Spleen (tissue), 11 donors: ENCODE measurements around the gene TRAPPC12. TPM values are rescaled to one million over a fixed set of nuclear protein-coding genes. Genes with fewer than 3 reads are reported as not detected.

Experiments
- DNase-seq: peaks from one replicate; pipeline ENCODE4 v3.0.0-alpha.2; 2020
- H3K27ac ChIP-seq, 8 donors: fragments of 200-600 bp; sonication (generic) in 7 of 8; 1 replicate in 4 of 8; 2 replicates in 4 of 8; pipeline versions ENCODE4 v1.5.0 to v1.8.0; 2016 to 2021; ENCODE audit warnings: inconsistent platforms in 4 of 8, mild to moderate bottlenecking in 4 of 8, moderate library complexity in 1 of 8
- H3K27me3 ChIP-seq, 7 donors: fragments of 200-600 bp; sonication (generic) in 6 of 7; replicated peaks in 1 of 7; 1 replicate in 4 of 7; 2 replicates in 3 of 7; pipeline versions ENCODE4 v1.5.0 to v1.8.0; 2016 to 2021; ENCODE audit warnings: inconsistent platforms in 3 of 7, mild to moderate bottlenecking in 1 of 7
- H3K36me3 ChIP-seq, 6 donors: fragments of 200-600 bp; sonication (generic) in 5 of 6; 1 replicate in 4 of 6; 2 replicates in 2 of 6; pipeline versions ENCODE4 v1.5.0 to v1.8.0; 2016 to 2021; ENCODE audit warnings: inconsistent platforms in 2 of 6
- H3K4me1 ChIP-seq, 6 donors: fragments of 200-600 bp; sonication (generic) in 5 of 6; 1 replicate in 3 of 6; 2 replicates in 3 of 6; pipeline versions ENCODE4 v1.5.0 to v1.8.0; 2016 to 2021; ENCODE audit warnings: inconsistent platforms in 3 of 6
- H3K4me3 ChIP-seq, 8 donors: fragments of 200-600 bp; sonication (generic) in 7 of 8; 1 replicate in 4 of 8; 2 replicates in 4 of 8; pipeline versions ENCODE4 v1.5.0 to v1.8.0; 2016 to 2021; ENCODE audit warnings: inconsistent platforms in 4 of 8, mild to moderate bottlenecking in 4 of 8, moderate library complexity in 2 of 8
- H3K9me3 ChIP-seq, 8 donors: fragments of 200-600 bp; sonication (generic) in 7 of 8; 1 replicate in 4 of 8; 2 replicates in 4 of 8; pipeline versions ENCODE4 v1.5.0 to v1.8.0; 2016 to 2021; ENCODE audit warnings: inconsistent platforms in 4 of 8
- CTCF ChIP-seq, 11 experiments: fragments of 200-600 bp in 7 of 11; fragments of 450-650 bp in 4 of 11; sonication (generic) in 4 of 11; IDR thresholded peaks in 8 of 11; conservative IDR thresholded peaks in 3 of 11; 1 replicate in 7 of 11; 2 replicates in 4 of 11; pipeline versions ENCODE4 v1.4.0 to v1.8.0; 2016 to 2021; ENCODE audit warnings: antibody characterized with exemption in 11 of 11, inconsistent platforms in 4 of 11, mild to moderate bottlenecking in 1 of 11
- POLR2A ChIP-seq, 3 donors: fragments of 450-650 bp; IDR thresholded peaks; one replicate each; pipeline ENCODE4 v1.5.1; 2017; ENCODE audit warnings: antibody characterized with exemption in 3 of 3, mild to moderate bottlenecking in 1 of 3
- POLR2AphosphoS5 ChIP-seq, 3 donors: sonication (generic); formaldehyde crosslinking; IDR thresholded peaks; one replicate each; pipeline ENCODE4 v1.5.1; 2017; ENCODE audit warnings: antibody characterized with exemption in 3 of 3
- WGBS, 5 donors: extraction: QIAGEN DNeasy Blood & Tissue Kit in 3 of 5; methylation state at CpG; one replicate each; pipeline versions ENCODE4 v1.1.5 to v1.1.7; 2013 to 2018; 5-methylcytosine and 5-hydroxymethylcytosine counted together
- intact Hi-C: fragments of 100-400 bp; cut with DNase I; formaldehyde crosslinking; loops from one replicate; pipeline ENCODE4 v1.15.0; 2023; ENCODE audit warnings: low total_unique reads
- polyA plus RNA-seq, 3 donors: library from polyadenylated mRNA; stranded (reverse); fragments of 200-250 nt; gene quantifications; one replicate each; pipeline ENCODE4 v1.2.1, GENCODE V29; 2013
- total RNA-seq, 7 donors: library from RNA; depleted of rRNA in 3 of 7; stranded (reverse); fragments of >200 nt in 3 of 7; fragmentation: NEBNext Ultra II Directional in 4 of 7; extraction: Animal tissue kit (Norgen Biotek cat#: 25700) in 4 of 7; gene quantifications; one replicate each; pipeline versions ENCODE4 v1.1.0 to v1.2.1, GENCODE V29; 2016 to 2021
- donor health status: healthy with polysubstance abuse.
- donor health status: DM: no; HTN: no; CAD: no; lungs with moderate emphysema.
- donor health status: DM: no; HTN: no; CAD: no.
- donor health status: Bipolar disorder and iron deficiency.
- donor health status: healthy.
- donor health status: DM: no; HTN: no; CAD: no.
- donor health status: DM: yes; HTN: yes; CAD: no.

The TRAPPC12 gene
- total and polyA plus RNA-seq, 10 donors, result 70.2 to 132 (median 97.1) TPM

GRCh38 chr2:3426615-3427014 lies 47.1 kb downstream of the TRAPPC12 start:
- Histone ChIP-seq H3K27me3 (no peaks in the 10 kb centered on the region), H3K4me3 (no peak overlapping the region), H3K9me3 (no peaks in the 10 kb centered on the region), H3K27ac (peak overlapping the region in 1 of 8 donors; percentile 36), H3K4me1 (peaks cover 0 to 5% (median 0%) of the 10 kb centered on the region in 6 donors), H3K36me3 (peaks cover 0 to 100% (median 70%) of the 10 kb centered on the region in 6 donors)
- DNase-seq, result no peak
- no peak for TF ChIP-seq CTCF (IDR thresholded peaks at IDR 0.05 in 8 of 11, conservative IDR thresholded peaks at IDR 0.05 in 3 of 11)
- TF ChIP-seq POLR2AphosphoS5 (IDR thresholded peaks at IDR 0.05), result no peak
- TF ChIP-seq POLR2A (IDR thresholded peaks at IDR 0.05), result no peak
- intact Hi-C loops, result no loop called here
- WGBS, 5 donors, result 96 to 98% (median 97%) methylated on average over 14 of the region's 14 CpGs

GRCh38 chr2:3427272-3427671 lies 47.8 kb downstream of the TRAPPC12 start:
- Histone ChIP-seq H3K36me3 (peaks cover 0 to 100% (median 64%) of the 10 kb centered on the region in 6 donors), H3K4me1 (peaks cover 0 to 9% (median 0%) of the 10 kb centered on the region in 6 donors), H3K9me3 (no peaks in the 10 kb centered on the region), H3K27me3 (no peaks in the 10 kb centered on the region), H3K4me3 (no peak overlapping the region), H3K27ac (peak overlapping the region in 2 of 8 donors; percentile 5 to 36)
- no peak for TF ChIP-seq POLR2AphosphoS5 (IDR thresholded peaks at IDR 0.05)
- DNase-seq, result no peak
- WGBS, 5 donors, result 78 to 92% (median 87%) methylated on average over 6 of the region's 6 CpGs
- intact Hi-C loops, result no loop called here

- TF ChIP-seq CTCF (IDR thresholded peaks at IDR 0.05 in 8 of 11, conservative IDR thresholded peaks at IDR 0.05 in 3 of 11), result peak in 1 of 11 experiments; percentile 15
- no peak for TF ChIP-seq POLR2A (IDR thresholded peaks at IDR 0.05)
- DNase-seq, result no peak
- Histone ChIP-seq H3K27ac (no peak overlapping the region), H3K36me3 (peaks cover 0 to 99% (median 53%) of the 10 kb centered on the region in 6 donors), H3K9me3 (no peaks in the 10 kb centered on the region), H3K4me3 (no peak overlapping the region), H3K27me3 (no peaks in the 10 kb centered on the region), H3K4me1 (peaks cover 0 to 9% (median 0%) of the 10 kb centered on the region in 6 donors)
- WGBS, 5 donors, result 87 to 93% (median 91%) methylated on average over 10 of the region's 10 CpGs
- intact Hi-C loops, result no loop called here
These were observed 49.1 kb downstream of the TRAPPC12 start for GRCh38 chr2:3428577-3428976.

GRCh38 chr2:3429066-3429610 lies 49.6 kb downstream of the TRAPPC12 start:
- WGBS, 5 donors, result 71 to 89% (median 85%) methylated on average over 6 of the region's 6 CpGs
- Histone ChIP-seq H3K27ac (no peak overlapping the region), H3K36me3 (peaks cover 0 to 99% (median 52%) of the 10 kb centered on the region in 6 donors), H3K4me3 (no peak overlapping the region), H3K9me3 (no peaks in the 10 kb centered on the region), H3K4me1 (peaks cover 0 to 4% (median 0%) of the 10 kb centered on the region in 6 donors), H3K27me3 (no peaks in the 10 kb centered on the region)
- TF ChIP-seq POLR2A (IDR thresholded peaks at IDR 0.05), result no peak
- TF ChIP-seq CTCF (IDR thresholded peaks at IDR 0.05 in 8 of 11, conservative IDR thresholded peaks at IDR 0.05 in 3 of 11), result no peak
- TF ChIP-seq POLR2AphosphoS5 (IDR thresholded peaks at IDR 0.05), result no peak
- DNase-seq, result no peak
- intact Hi-C loops, result no loop called here
